ENCODE data around the gene DSCAM. TPM values are rescaled to one million over a fixed set of nuclear protein-coding genes. Genes with fewer than 3 reads are reported as not detected.
"Not testable (repeated sequence)": the region's sequence is repeated elsewhere in the genome, so short reads cannot be mapped to it uniquely, and the experiment has no call there.

Gene DSCAM
- total RNA-seq, 2 donors from 2014 or later: 18.5 to 25.5 TPM

GRCh38 chr21:40452548-40452947, 394.4 kb downstream of the DSCAM start:
- peaks cover 2% of the 10 kb centered on the region for H3K4me1 ChIP-seq (ENCODE audit: control insufficient read depth, insufficient read depth, low read length)
- no peak overlapping the region for H3K9ac ChIP-seq (ENCODE audit: extremely low read depth, low read length, poor library complexity, severe bottlenecking)
- Mint-ChIP-seq H3K27me3 (ENCODE audit: insufficient read depth) (no peaks in the 10 kb centered on the region), H3K4me1 (peaks cover 19% of the 10 kb centered on the region), H3K4me3 (no peak overlapping the region), H3K27ac (no peak overlapping the region), H3K36me3 (ENCODE audit: low read depth) (peaks cover 14% of the 10 kb centered on the region), H3K9me3 (no peaks in the 10 kb centered on the region)
- H3K36me3 ChIP-seq (ENCODE audit: control insufficient read depth, insufficient read depth, low read length): peaks cover 68% of the 10 kb centered on the region
- DNase-seq: no peak
- no peaks in the 10 kb centered on the region for H3K9me3 ChIP-seq (ENCODE audit: control insufficient read depth, low read length)
- TF ChIP-seq CTCF (conservative IDR thresholded peaks at IDR 0.05): no peak
- no peak overlapping the region for H3K27ac ChIP-seq (ENCODE audit: low read depth, low read length)
- WGBS, 2 experiments (ENCODE audit: insufficient coverage in 1 of 2, insufficient read length in 1 of 2): 100% methylated on average over 1 of the region's 1 CpG; no CpG with 5 or more reads in 1 of the 2 experiments
- no peak overlapping the region for H3K4me3 ChIP-seq (ENCODE audit: low read length)
- H3K27me3 ChIP-seq (ENCODE audit: control insufficient read depth, insufficient read depth, low read length, poor library complexity, severe bottlenecking): no peaks in the 10 kb centered on the region

GRCh38 chr21:40447016-40447415, 399.9 kb downstream of the DSCAM start:
- DNase-seq: no peak
- Mint-ChIP-seq H3K27ac (no peak overlapping the region), H3K36me3 (ENCODE audit: low read depth) (peaks cover 42% of the 10 kb centered on the region), H3K27me3 (ENCODE audit: insufficient read depth) (no peaks in the 10 kb centered on the region), H3K4me1 (no peaks in the 10 kb centered on the region), H3K9me3 (peaks cover 4% of the 10 kb centered on the region), H3K4me3 (no peak overlapping the region)
- Histone ChIP-seq H3K9ac (ENCODE audit: extremely low read depth, low read length, poor library complexity, severe bottlenecking) (no peak overlapping the region), H3K36me3 (ENCODE audit: control insufficient read depth, insufficient read depth, low read length) (peaks cover 89% of the 10 kb centered on the region), H3K4me1 (ENCODE audit: control insufficient read depth, insufficient read depth, low read length) (no peaks in the 10 kb centered on the region), H3K27ac (ENCODE audit: low read depth, low read length) (no peak overlapping the region), H3K27me3 (ENCODE audit: control insufficient read depth, insufficient read depth, low read length, poor library complexity, severe bottlenecking) (no peaks in the 10 kb centered on the region), H3K4me3 (ENCODE audit: low read length) (no peak overlapping the region), H3K9me3 (ENCODE audit: control insufficient read depth, low read length) (peaks cover 12% of the 10 kb centered on the region)
- no peak for TF ChIP-seq CTCF (conservative IDR thresholded peaks at IDR 0.05)
- WGBS, 2 experiments (ENCODE audit: insufficient coverage in 1 of 2, insufficient read length in 1 of 2): 88% methylated on average over 2 of the region's 2 CpGs; no CpG with 5 or more reads in 1 of the 2 experiments

GRCh38 chr21:40445349-40445921, 401.5 kb downstream of the DSCAM start:
- TF ChIP-seq CTCF (conservative IDR thresholded peaks at IDR 0.05): no peak
- DNase-seq: no peak
- H3K36me3 ChIP-seq (ENCODE audit: control insufficient read depth, insufficient read depth, low read length): peaks cover 89% of the 10 kb centered on the region
- peaks cover 24% of the 10 kb centered on the region for H3K9me3 ChIP-seq (ENCODE audit: control insufficient read depth, low read length)
- Mint-ChIP-seq H3K27ac (no peak overlapping the region), H3K9me3 (peaks cover 4% of the 10 kb centered on the region), H3K4me1 (no peaks in the 10 kb centered on the region), H3K27me3 (ENCODE audit: insufficient read depth) (no peaks in the 10 kb centered on the region), H3K4me3 (no peak overlapping the region), H3K36me3 (ENCODE audit: low read depth) (peaks cover 39% of the 10 kb centered on the region)
- no peaks in the 10 kb centered on the region for H3K27me3 ChIP-seq (ENCODE audit: control insufficient read depth, insufficient read depth, low read length, poor library complexity, severe bottlenecking)
- H3K27ac ChIP-seq (ENCODE audit: low read depth, low read length): no peak overlapping the region
- peak overlapping the region; percentile 4 for H3K4me3 ChIP-seq (ENCODE audit: low read length)
- 90 to 100% methylated on average over 1 to 2 of the region's 2 CpGs for WGBS, 2 experiments (ENCODE audit: insufficient coverage in 1 of 2, insufficient read length in 1 of 2)
- H3K9ac ChIP-seq (ENCODE audit: extremely low read depth, low read length, poor library complexity, severe bottlenecking): no peak overlapping the region
- H3K4me1 ChIP-seq (ENCODE audit: control insufficient read depth, insufficient read depth, low read length): no peaks in the 10 kb centered on the region

GRCh38 chr21:40439581-40439980, 407.4 kb downstream of the DSCAM start:
- DNase-seq; H3K27me3 Mint-ChIP-seq (ENCODE audit: insufficient read depth); H3K27me3 ChIP-seq (ENCODE audit: control insufficient read depth, insufficient read depth, low read length, poor library complexity, severe bottlenecking); H3K4me3 Mint-ChIP-seq; H3K9ac ChIP-seq (ENCODE audit: extremely low read depth, low read length, poor library complexity, severe bottlenecking); H3K27ac ChIP-seq (ENCODE audit: low read depth, low read length); H3K4me1 Mint-ChIP-seq; H3K4me3 ChIP-seq (ENCODE audit: low read length); H3K4me1 ChIP-seq (ENCODE audit: control insufficient read depth, insufficient read depth, low read length); H3K9me3 Mint-ChIP-seq; H3K27ac Mint-ChIP-seq: not testable (repeated sequence)
- Histone ChIP-seq H3K36me3 (ENCODE audit: control insufficient read depth, insufficient read depth, low read length) (peaks cover 85% of the 10 kb centered on the region), H3K9me3 (ENCODE audit: control insufficient read depth, low read length) (peaks cover 27% of the 10 kb centered on the region)
- 83 to 94% methylated on average over 1 of the region's 2 CpGs for WGBS, 2 experiments (ENCODE audit: insufficient coverage in 1 of 2, insufficient read length in 1 of 2)
- peaks cover 42% of the 10 kb centered on the region for H3K36me3 Mint-ChIP-seq (ENCODE audit: low read depth)

Measured in endodermal cell (in vitro differentiated cells).